ENCODE measurements around the gene MAP1A.

- TF ChIP-seq EP300 (IDR thresholded peaks at IDR 0.05) (no peak), CTCF (IDR thresholded peaks at IDR 0.05) (no peak), POLR2AphosphoS5 (IDR thresholded peaks at IDR 0.05) (no peak)
Observed at GRCh38 chr15:43547539-43547938, 30.1 kb downstream of the MAP1A start.

All from gastroesophageal sphincter (tissue), 3 donors.